LoVo (cell line): ENCODE measurements around the gene LKAAEAR1.
"Not testable (repeated sequence)": the region's sequence is repeated elsewhere in the genome, so short reads cannot be mapped to it uniquely, and the experiment has no call there.

Experiments used
- DNase-seq: peaks from one replicate; pipeline ENCODE4 v3.0.0-alpha.2; 2016; ENCODE audit warnings: low spot score

Gene LKAAEAR1

GRCh38 chr20:64098471-64099013 is 14.3 kb upstream of the LKAAEAR1 start:
- no peak for DNase-seq

GRCh38 chr20:64096535-64096934 is 12.3 kb upstream of the LKAAEAR1 start:
- DNase-seq, result no peak

GRCh38 chr20:64095927-64096326 is 11.7 kb upstream of the LKAAEAR1 start:
- no peak for DNase-seq

GRCh38 chr20:64095455-64095854 is 11.3 kb upstream of the LKAAEAR1 start:
- no peak for DNase-seq

- DNase-seq, result no peak
These were observed 8.9 kb upstream of the LKAAEAR1 start for GRCh38 chr20:64093013-64093503.

GRCh38 chr20:64092258-64093012 is 8.2 kb upstream of the LKAAEAR1 start:
- no peak for DNase-seq

GRCh38 chr20:64091770-64092169 is 7.6 kb upstream of the LKAAEAR1 start:
- no peak for DNase-seq

GRCh38 chr20:64091340-64091739 is 7.1 kb upstream of the LKAAEAR1 start:
- no peak for DNase-seq

- DNase-seq, result no peak
These were observed 6.0 kb upstream of the LKAAEAR1 start for GRCh38 chr20:64090165-64090564.

GRCh38 chr20:64088586-64088985 is 4.4 kb upstream of the LKAAEAR1 start:
- not testable (repeated sequence) for DNase-seq

GRCh38 chr20:64087226-64087825 is 3.1 kb upstream of the LKAAEAR1 start:
- not testable (repeated sequence) for DNase-seq

GRCh38 chr20:64086801-64087200 is 2.6 kb upstream of the LKAAEAR1 start:
- DNase-seq, result no peak

- no peak for DNase-seq
These were observed 521 bp upstream of the LKAAEAR1 start for GRCh38 chr20:64084685-64085152.

- no peak for DNase-seq
These were observed 807 bp downstream of the LKAAEAR1 start for GRCh38 chr20:64083378-64083803.

- no peak for DNase-seq
These were observed 1.3 kb downstream of the LKAAEAR1 start for GRCh38 chr20:64082820-64083377.

GRCh38 chr20:64082126-64082731 is 2.0 kb downstream of the LKAAEAR1 start:
- no peak for DNase-seq

- DNase-seq, result no peak
These were observed 2.6 kb downstream of the LKAAEAR1 start for GRCh38 chr20:64081624-64081964.

- DNase-seq, result no peak
These were observed 3.2 kb downstream of the LKAAEAR1 start for GRCh38 chr20:64080813-64081623.

- no peak for DNase-seq
These were observed 4.0 kb downstream of the LKAAEAR1 start, which contains the start of gene OPRL1 for GRCh38 chr20:64080013-64080812. Gene OPRL1, plus strand, starts transcription at chr20:64080082. Its CDS starts 12,639 bp downstream, at chr20:64092721.

GRCh38 chr20:64079273-64080012 is 4.8 kb downstream of the LKAAEAR1 start, which contains the start of gene RGS19:
Gene RGS19, minus strand, starts transcription at chr20:64079518. Its CDS starts 2,632 bp downstream, at chr20:64076886.
- DNase-seq, result peak; percentile 70
